Activated T-cell treated with anti-CD3 and anti-CD28 coated beads, Interleukin-2, amount 50 U/mL, for 48 hours (primary cell): ENCODE measurements around the gene ST6GALNAC4.

Source experiments
- DNase-seq, 2 experiments: peaks; one replicate each; pipeline ENCODE4 v3.0.0-alpha.2; 2020

The ST6GALNAC4 gene

DNA sequence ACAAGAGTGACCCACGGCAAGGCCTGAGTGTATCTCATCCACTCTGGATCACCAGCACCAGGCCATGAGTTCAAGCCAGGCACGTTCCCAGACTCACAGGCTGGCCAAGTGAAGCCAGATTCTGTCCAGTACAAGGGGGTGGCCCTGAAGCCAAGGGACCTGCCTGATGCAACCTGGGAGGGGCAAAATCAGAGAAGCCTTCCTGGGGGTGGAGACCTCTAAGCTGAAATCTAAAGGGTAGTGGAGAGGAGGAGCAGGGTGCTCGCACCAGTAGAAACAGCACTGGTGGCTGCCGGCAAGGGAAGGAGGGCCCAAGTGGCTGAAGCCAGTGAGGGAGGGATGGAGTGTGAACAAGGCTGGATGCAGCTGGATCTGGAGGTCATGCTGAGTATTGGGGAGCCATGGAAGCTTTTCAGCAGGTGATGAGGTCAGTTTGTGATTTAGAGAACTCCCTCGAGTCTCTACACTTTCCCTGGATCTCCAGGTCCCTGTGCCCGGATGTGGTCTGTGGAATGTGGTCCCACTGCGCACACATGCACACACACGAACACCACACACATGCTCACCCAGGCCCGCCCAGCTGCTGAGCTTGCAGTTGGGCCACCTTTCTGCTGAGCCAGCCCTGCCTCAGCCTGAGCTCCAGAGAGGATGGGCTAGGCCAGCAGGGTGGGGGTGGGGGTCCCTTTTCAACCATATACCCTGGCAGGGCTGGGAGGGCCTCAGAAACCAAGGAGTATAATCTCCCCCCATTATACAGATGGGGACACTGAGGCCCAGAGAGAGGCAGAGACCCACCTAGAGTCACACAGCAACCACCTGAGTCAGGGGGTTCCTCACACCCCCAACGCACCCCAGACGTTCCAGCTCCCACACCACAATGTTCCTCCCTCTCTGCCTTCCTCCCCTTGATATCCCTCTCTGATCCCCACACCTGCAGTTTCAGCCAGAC lies 12.1 kb upstream of the ST6GALNAC4 start:
- DNase-seq, result no peak

DNA sequence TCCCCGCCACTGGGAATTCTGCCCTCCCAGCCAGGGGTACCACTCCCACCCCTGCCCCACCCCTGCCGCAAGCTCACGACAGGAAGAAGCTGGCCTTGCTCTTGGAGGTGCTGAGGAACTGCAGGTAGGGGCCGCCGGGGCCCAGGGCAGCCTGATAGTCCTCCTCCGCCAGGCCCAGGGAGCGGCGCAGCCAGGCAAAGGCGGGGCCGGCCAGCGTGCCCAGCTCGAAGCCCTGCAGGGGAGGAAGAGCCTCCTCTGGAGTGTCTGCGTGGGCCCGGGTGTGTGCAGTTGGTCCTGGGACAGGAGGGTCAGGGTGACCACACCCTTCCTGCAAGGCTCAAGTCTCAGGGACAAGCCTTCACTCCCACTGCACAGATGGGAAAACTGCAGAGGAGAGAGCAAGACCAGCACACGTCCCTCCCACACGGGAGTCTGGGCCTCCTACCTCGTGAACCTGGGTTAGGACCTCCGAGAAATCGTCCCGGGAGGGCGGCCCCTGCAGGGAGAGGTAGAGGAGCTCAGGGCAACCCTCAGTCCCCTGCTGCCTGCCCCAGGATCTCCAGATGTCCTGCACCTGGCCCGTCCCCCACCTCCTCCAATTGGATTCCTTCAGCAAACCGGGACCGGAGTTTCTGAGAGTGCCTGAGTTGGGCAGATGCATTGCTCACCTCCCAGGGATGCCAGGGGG lies 11.3 kb upstream of the ST6GALNAC4 start:
- peak in 1 of 2 experiments; percentile 41 for DNase-seq

DNA sequence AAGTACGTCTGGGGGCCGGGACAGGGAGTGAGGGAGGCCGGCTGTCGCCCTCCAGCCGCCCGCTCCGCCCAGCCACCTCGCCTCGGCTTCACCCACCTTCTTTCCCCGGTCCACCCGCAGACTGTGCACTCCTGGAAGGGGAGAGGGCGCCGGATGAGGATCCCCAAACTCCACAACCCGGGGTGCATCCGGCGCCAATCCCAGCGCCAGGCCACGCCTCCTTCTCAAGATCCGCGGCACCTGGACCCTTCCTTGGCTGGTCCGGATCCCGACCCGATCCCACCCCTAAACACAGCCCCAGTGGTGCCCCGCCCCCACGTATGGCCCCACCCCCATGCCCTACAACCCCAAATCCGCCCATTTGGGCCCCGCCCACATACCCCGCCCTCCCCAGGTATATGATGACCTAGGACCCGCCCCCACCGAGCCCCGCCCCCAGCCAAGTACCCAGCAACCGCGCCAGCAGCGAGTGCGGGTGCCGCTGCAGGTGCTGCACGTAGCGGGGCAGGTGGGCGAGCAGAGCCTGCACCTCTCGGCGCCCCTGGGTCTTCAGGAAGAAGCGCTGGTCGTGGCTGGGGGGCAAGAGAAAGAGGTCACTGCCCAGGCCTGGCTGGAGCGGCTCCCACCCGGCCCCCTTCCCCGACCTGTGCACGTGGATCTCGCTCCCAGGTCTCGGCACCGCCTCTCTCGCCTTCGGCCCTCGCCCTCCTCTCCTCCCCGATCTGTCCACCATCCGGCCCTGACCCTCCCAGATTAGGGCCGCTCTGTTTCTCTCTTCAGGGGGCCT lies 10.6 kb upstream of the ST6GALNAC4 start:
- peak; percentile 77 to 81 for DNase-seq

DNA sequence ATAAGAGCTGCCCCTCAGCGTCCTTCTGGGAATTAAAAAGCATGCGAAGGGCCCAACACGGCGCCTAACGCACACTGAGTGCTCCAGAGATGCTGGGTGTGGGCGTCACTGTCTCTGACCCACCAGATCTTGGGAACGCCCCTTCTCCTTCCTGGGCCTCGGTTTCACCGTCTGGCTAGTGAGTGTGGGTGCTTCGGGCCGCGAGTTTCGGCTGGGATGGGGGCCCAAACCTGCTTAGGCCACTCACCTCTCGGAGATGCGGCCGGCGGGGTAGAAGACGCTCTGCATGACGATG lies 10.0 kb upstream of the ST6GALNAC4 start:
- no peak for DNase-seq

DNA sequence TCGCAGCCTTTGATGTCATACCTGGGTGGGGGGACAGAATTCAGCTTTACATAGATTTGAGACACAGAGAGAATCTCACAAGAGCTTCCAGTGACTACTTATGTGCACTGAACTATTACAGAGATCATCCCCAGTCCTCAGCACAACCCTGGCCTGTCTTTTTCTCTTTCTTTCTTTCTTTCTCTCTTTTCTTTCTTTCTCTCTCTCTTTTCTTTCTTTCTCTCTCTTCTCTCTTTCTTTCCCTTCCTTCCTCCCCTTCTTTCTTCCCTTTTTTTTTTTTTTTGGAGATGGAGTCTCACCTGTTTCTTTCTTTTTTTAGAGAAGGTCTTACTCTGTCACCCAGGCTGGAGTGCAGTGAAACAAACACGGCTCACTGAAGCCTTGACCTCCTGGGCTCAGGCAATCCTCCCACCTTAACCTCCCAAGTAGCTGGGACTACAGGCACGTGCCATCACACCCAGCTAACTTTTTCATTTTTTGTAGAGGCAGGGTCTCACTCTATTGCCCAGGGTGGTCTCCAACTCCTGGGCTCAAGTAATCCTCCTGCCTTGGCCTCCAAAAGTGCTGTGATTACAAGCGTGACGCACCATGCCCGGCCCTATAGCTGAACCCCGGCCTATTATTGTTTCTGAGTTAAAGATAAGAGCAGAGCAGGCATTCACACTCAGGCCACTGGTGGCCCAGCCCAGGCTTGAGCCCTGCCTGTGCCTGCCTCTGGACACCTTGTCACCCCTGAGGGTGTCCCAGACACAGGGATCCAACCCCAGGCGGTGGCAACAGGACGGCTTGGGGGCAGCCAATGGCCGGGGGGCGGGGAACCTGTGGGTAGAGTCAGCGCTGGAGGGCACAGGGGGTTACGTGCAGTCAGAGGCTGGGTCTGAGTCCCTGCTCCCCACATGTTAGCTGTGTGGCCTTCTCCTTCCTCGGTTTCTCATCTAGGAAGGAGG lies 9.4 kb upstream of the ST6GALNAC4 start:
- DNase-seq, result no peak

DNA sequence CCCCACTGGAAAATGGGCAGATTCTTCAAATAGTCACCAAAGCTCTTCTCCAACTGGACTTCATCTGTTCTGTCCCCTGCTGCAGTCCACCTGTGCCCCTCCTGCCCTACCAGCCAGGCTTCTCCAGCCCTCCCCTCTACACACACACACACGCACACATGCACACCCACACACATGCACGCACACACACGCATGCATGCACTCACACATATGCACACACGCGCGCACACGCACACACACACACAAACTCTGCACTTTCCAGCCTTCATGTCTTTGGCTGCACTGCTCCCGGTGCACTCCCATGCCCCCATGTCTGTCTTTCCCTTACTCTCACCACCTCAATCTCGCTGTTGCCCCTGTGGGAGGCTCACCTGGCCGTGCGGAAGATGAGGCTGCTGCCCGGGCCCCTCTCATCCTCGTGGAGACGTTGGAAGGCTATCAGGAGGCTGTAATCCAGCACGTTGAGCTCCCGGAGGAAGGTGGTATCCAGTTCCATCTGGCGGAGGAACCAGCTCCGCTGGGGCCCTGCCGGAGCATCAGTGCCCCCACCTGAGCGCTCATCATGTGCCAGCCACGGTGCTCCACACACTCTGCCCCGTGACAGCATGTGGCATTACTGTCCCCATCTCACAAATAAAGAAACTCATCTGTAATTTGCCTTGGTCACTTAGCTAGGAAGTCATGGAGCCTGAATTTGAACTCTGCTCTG lies 8.0 kb upstream of the ST6GALNAC4 start:
- no peak for DNase-seq

DNA sequence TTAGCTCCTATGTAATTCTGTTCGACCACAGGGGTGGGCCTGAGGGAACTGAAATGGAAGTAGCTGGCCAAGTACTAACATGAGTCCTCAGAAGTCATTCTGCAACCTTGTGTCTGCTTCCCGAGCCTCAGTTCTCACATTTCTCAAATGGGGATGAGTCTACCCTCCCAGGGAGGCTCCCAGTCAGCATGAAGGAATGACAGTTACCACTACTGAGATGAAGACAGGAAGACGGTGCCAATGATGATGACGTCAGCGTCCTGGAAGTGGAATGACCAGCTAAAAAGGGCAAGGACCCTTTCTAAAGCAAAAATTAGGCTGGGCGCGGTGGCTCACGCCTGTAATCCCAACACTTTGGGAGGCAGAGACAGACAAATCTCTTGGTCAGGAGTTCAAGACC lies 6.9 kb upstream of the ST6GALNAC4 start:
- DNase-seq, result no peak

DNA sequence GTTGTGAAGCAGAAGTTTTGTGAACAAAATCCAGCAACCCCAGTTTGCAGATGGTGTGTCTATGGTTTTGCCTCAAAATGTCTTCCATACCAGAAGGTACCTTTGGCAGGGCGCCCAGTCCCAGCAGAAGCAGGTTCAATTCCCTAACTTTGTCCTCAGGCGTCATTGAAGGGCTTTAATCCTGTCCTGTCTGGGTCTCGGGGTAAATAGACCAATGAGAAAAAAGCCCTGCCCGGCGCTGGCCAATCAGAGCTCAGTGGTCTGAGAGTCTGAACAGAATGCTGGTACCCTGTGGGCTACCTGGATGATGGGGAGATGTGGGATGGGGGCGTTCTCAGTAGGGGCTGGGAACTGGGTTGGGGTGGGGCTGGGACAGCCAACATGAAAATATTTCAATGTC lies 6.2 kb upstream of the ST6GALNAC4 start:
- no peak for DNase-seq

DNA sequence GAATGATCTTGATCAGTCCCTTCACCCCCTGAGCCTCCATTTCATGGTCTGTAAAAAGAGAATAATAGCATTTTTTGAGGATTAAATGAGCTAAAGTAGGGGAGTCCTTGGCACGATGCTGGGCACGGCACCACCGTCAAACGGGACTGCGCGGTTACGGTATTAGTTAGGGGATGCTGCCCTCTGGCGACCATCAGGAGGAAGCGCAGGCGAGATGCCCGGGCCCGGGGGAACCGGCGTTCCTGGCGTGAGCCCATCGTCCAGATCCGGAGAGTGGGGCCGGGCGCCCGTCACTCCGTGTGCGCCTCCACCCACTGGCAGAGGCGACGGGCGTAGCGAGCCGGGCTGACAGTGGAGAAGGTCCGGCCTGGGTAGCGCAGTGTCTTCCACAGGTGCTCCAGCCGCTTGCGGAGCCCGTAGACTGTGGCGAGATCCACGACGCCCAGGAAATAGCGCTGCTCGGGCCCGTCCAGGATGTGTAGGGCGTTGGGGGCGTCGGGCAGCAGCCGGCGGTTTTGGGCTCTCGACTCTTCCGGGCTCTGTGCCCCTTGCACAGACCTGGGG lies 4.8 kb upstream of the ST6GALNAC4 start:
- DNase-seq, result peak; percentile 89 to 90

DNA sequence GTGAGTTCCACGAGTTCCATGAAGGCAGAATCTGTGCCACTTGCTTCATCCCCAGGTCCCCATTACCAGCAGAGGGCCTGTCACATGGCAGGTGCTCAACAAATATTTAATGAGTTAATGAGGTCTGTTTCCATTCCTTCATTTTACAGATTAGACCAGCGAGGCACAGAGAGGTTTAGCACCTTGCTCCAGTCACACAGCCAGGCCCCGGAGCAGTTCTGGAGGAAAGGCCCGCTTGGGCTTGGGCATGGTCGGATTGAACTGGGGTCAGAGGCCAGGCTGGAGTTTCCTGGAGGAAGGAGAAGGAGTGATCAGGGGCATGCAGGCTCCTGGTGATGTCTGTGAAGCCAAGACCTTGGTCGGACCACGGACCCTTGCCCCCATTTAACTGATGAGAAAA lies 4.0 kb upstream of the ST6GALNAC4 start:
- no peak for DNase-seq

DNA sequence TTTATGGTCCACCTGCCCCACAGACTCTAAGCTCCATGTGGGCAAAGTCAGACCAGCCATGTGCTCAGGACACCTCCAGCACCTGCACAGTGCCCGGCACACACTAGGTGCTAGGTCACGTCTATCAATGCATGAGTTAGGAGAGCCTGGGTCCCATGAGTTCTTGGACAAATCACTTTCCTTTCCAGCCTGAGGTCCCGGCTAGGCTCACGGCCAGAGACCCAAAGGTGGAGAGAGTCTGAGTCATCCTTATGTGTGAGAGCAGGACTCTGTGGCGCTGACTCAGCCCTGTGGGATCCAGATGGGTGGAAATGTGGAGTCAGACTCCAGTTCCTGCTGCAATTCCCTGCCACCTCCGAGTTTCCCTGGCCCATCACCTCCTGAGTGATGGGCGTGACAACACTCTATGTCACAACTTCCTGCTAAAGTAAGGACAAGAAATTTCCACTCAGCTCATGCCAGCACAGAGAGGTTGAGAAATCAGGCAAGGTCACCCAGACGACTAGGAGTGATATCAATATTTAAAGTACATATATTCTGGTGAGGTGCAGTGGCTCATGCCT lies 2.5 kb upstream of the ST6GALNAC4 start:
- DNase-seq, result peak; percentile 53 to 66

DNA sequence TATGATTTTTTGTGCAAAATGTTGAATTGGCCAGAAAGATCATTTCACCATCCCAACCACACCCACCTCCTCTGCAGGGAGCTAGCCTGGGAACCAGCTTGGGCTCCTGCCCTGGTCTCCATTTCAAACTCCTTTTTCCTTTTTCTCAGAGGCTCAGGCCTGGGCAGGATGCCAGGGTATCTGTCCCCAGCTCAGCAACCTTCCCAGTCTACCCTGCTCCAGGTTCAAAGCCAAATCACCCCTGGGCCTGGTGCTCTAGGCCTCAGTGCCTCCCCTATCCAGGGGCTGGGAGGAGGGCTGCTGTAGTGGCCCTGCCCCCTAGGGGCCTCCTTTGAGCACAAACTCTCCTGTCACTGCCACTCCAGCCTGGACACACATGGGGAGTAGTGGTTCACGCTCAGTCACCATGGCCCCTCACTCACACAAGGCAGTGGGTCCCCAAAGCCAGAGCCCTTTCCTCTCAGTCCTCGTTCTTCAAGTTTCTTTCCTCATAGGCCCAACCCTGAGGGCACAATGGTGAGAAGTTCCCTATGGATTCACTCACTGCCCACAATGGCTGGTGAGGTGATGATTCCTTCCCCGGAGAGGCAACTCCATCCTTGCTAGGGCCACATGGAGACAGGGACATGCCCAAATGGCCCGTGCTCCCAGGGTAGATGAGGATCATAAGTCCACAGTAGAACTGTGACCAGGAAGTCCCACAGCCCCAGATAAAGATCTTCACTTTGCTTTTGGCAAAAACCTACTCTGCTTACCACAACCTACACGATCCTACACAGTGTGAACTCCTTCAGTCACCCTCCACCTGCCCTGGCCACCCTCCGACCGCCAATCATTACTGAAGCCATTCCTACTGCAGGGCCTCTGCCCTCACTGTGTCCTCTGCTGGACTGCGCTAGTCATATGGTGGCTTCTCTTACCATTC lies 1.6 kb upstream of the ST6GALNAC4 start:
- DNase-seq, result no peak

DNA sequence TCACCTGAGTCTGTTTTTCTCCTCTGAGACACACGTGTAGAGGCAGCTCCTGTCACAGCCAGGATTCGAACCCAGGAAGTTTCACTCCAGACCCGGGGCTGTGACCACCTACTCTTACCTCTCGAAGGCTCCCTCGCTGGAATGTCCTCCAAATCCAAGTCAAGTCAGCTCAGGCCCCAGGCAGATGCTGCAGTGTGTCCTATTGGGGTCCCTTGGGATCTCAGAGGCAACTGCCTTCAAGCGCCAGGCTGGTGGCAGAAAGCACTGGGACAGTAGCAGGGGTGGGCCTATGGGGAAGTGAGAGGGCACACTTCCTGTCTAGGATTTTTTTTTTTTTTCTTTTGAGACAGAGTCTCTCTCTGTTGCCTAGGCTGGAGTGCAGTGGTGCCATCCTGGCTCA lies 762 bp upstream of the ST6GALNAC4 start:
- DNase-seq, result no peak

DNA sequence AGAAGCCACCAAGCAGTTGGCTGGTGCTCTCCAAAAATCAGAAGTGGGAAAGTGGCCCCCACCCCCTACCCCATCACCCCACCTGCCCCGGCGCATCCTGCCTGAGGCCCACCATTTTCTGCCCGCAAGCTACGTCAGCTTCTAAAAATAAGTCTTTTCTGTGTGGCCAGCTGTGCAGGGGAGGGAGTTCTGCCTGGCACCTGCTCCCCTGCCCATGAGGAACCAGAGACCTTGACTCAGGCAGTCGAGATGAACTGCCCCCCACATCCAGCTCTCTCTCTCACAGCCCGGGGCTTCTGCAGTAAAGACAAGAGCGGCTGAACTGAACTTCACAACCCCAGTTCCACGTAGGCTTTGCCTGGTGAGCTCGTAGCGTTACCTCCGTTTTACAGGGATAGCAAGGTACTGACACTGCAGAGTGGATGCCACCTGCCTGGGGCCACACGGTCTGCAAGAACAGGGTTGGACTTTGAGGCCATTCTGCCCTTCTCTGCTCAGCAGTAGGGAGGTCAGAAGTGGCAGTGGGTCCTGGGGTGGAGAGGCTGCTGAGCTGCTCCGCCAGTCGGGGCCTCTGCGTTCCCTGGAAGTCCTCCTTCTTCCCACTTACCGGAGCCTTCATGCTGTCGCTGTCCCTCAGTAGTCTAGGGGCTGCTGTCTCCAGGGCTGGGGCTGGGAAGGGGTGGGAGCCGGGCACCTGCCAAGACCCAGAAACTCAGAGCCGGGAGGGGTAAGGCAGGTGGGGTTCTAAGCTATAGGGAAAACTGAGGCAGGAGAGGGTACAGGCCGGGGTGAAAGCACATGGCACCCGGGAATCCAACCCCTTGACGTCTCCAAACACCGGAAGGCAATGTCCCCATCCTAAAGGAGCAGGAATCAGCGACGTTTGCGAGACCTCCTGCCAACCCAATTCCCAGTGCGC lies 781 bp downstream of the ST6GALNAC4 start:
- DNase-seq, result peak in 1 of 2 experiments; percentile 59

DNA sequence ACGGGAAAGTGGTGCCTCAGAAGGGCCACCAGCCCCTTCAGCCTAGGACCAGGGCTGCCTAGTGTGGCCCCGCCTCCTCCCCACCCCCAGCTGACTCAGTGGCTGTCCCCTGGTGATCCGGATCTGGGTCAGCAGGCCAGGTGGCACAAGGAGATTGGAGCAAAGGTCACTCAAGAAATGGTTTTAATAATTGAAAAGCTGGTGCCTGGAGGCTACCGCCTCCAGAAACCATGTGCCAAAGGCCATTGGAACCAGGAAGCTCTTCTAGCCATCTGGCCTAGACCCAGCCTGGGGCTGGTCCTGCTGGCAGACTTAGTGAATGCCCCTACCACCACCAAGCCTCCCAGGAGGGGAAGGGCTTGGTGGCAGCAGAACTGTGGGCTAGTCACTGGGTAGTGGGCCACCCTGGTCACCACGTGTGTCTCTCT lies 1.5 kb downstream of the ST6GALNAC4 start:
- DNase-seq, result peak in 1 of 2 experiments; percentile 54

DNA sequence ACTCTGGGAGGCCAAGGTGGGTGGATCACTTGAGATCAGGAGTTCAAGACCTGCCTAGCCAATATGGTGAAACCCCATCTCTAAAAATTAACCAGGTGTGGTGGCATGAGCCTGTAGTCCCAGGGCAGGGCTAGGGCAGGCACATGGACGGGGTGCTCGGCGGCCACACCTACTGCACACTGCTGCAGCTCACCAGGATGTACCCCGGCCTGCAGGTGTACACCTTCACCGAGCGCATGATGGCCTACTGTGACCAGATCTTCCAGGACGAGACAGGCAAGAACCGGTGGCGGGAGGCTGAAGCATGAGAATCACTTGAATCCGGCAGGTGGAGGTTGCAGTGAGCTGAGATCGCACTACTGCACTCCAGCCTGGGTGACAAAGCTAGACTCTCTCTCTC lies 3.2 kb downstream of the ST6GALNAC4 start:
- no peak for DNase-seq

DNA sequence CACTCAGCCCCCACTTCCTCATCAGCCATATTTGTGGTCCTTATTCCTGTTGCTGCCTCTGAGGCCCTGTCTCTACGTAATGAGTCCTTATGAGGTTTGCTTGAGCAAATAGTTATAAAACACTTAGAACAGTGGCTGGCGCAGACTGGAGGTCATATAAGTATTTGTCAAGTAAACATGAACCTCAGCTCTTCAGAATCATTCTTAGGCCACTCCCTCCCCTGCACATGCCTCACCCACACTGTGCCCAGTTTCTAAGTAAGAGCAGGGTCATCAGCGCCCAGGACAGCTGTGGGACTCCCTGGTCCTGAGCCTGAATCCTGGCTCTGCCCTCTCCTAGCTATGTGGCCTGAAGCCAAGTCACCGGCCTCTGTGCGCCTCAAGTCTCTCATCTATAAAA lies 4.0 kb downstream of the ST6GALNAC4 start:
- no peak for DNase-seq

DNA sequence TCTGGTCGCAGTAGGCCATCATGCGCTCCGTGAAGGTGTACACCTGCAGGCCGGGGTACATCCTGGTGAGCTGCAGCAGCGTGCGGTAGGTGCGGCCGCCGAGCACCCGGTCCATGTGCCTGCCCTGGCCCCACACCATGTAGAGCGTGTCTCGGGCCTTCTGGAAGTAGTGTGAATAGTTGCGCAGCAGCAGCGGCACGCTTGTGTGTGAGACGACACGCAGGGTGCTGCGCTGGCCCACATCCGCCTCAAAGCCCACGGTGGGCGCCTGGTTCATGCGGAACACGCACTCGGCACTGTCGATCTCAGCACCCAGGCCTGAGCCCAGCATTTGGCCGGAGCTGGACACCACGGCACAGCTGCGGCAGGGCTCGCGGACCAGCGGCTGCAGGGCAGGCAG lies 4.5 kb downstream of the ST6GALNAC4 start:
- no peak for DNase-seq
